ENCODE data around the gene RRN3. TPM values are rescaled to one million over a fixed set of nuclear protein-coding genes. Genes with fewer than 3 reads are reported as not detected.

Gene RRN3
- total RNA-seq, 1 donor from 2014 or later, result 46.6 TPM

DNA sequence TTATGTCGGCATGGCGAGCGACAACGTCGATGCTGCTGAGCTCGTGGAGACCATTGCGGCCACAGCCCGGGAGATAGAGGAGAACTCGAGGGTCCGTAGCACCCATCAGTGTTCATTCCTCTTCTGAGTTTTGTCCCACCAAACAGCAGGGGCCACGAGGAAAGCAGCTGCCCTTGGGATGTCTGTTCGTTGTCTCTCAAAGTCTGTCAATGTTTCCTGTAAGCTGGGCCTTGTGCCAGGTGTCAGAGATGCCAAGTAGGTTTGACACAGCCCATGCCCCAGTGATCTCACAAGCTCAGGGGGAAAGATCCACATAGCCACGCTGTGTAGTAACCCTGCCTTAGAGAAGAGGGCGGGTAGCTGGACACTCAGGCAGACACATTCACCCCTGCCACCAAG is 60.8 kb downstream of the RRN3 start:
- Histone ChIP-seq H3K9ac (ENCODE audit: low read length) (no peak overlapping the region), H3K79me2 (ENCODE audit: insufficient read depth, low read length) (peaks cover 8% of the 10 kb centered on the region), H3K4me1 (ENCODE audit: insufficient read depth, low read length) (peaks cover 12% of the 10 kb centered on the region), H3K27me3 (ENCODE audit: insufficient read depth, low read length) (no peaks in the 10 kb centered on the region), H4K20me1 (ENCODE audit: insufficient read depth, low read length) (peaks cover 41% of the 10 kb centered on the region), H3K27ac (ENCODE audit: low read depth, low read length) (no peak overlapping the region), H3K4me3 (ENCODE audit: insufficient read depth, low read depth, low read length) (no peak overlapping the region), H2AFZ (ENCODE audit: low read depth, low read length) (no peak overlapping the region), H3K36me3 (ENCODE audit: insufficient read depth, low read length) (peaks cover 52% of the 10 kb centered on the region), H3K4me2 (ENCODE audit: low read length) (no peak overlapping the region), H3K9me3 (ENCODE audit: insufficient read depth, low read depth, low read length) (no peaks in the 10 kb centered on the region)
- TF ChIP-seq, protein P1, sequence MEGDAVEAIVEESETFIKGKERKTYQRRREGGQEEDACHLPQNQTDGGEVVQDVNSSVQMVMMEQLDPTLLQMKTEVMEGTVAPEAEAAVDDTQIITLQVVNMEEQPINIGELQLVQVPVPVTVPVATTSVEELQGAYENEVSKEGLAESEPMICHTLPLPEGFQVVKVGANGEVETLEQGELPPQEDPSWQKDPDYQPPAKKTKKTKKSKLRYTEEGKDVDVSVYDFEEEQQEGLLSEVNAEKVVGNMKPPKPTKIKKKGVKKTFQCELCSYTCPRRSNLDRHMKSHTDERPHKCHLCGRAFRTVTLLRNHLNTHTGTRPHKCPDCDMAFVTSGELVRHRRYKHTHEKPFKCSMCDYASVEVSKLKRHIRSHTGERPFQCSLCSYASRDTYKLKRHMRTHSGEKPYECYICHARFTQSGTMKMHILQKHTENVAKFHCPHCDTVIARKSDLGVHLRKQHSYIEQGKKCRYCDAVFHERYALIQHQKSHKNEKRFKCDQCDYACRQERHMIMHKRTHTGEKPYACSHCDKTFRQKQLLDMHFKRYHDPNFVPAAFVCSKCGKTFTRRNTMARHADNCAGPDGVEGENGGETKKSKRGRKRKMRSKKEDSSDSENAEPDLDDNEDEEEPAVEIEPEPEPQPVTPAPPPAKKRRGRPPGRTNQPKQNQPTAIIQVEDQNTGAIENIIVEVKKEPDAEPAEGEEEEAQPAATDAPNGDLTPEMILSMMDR (IDR thresholded peaks at IDR 0.05; ENCODE audit: insufficient read depth, low read depth, low read length), result no peak
- no peak for TF ChIP-seq EZH2 (IDR thresholded peaks at IDR 0.05; ENCODE audit: insufficient read depth, low read length)
- no peak overlapping the region for H3K4me3 Mint-ChIP-seq (ENCODE audit: unreplicated experiment)
- H3K9me3 Mint-ChIP-seq (ENCODE audit: unreplicated experiment), result no peaks in the 10 kb centered on the region
- peaks cover 1% of the 10 kb centered on the region for H3K4me1 Mint-ChIP-seq (ENCODE audit: low read depth, unreplicated experiment)
- no peaks in the 10 kb centered on the region for H3K27me3 Mint-ChIP-seq (ENCODE audit: low read depth, unreplicated experiment)
- no peak for DNase-seq (ENCODE audit: low read depth)
- peaks cover 43% of the 10 kb centered on the region for H3K36me3 Mint-ChIP-seq (ENCODE audit: low read depth, unreplicated experiment)
- no peak for FAIRE-seq
- H3K27ac Mint-ChIP-seq (ENCODE audit: unreplicated experiment), result no peak overlapping the region

DNA sequence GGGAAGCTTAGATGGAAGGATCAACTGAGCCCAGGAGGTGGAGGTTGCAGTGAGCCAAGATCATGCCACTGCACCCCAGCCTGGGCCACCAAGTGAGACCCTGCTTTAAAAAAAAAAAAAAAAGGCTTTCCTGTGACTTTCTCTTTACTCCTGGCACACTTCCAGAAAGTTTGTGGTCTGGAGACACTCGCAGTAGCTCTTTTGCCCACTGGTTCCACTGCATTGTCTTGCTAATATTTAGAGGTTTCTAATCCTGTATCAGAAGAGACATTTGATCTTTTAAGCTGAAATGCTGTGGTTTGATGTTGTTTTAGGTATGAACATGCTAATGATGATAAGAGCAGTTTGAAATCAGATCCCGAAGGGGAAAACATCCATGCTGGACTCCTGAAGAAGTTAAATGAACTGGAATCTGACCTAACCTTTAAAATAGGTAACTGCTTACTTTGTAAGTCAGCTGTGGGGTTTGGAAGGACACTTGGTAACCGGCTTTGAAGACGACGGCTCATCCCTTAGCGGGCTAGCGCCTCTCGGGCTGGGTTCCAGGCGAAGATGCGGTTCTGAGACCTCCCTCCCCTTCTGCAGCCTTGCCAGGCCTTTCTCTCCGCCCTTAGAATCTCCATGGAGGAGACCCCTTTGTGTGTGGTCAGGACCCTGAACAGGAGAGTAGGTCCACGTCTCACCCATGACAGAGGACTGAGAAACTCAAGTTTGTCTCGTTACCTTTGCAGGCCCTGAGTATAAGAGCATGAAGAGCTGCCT is 61.3 kb downstream of the RRN3 start:
- H3K4me3 Mint-ChIP-seq (ENCODE audit: unreplicated experiment), result peak overlapping the region; percentile 16
- H3K36me3 ChIP-seq (ENCODE audit: insufficient read depth, low read length), result peaks cover 47% of the 10 kb centered on the region

More for the DNA sequence above, 61.3 kb downstream of the RRN3 start:
- no peaks in the 10 kb centered on the region for H3K27me3 ChIP-seq (ENCODE audit: insufficient read depth, low read length)
- no peak overlapping the region for H3K4me3 ChIP-seq (ENCODE audit: insufficient read depth, low read depth, low read length)
- Mint-ChIP-seq H3K36me3 (ENCODE audit: low read depth, unreplicated experiment) (peaks cover 46% of the 10 kb centered on the region), H3K27me3 (ENCODE audit: low read depth, unreplicated experiment) (no peaks in the 10 kb centered on the region), H3K27ac (ENCODE audit: unreplicated experiment) (peak overlapping the region; percentile 21), H3K9me3 (ENCODE audit: unreplicated experiment) (no peaks in the 10 kb centered on the region), H3K4me1 (ENCODE audit: low read depth, unreplicated experiment) (peaks cover 3% of the 10 kb centered on the region)
- no peak for TF ChIP-seq EZH2 (IDR thresholded peaks at IDR 0.05; ENCODE audit: insufficient read depth, low read length)
- TF ChIP-seq, protein P1 (IDR thresholded peaks at IDR 0.05; ENCODE audit: insufficient read depth, low read depth, low read length), result no peak
- no peak overlapping the region for H3K4me2 ChIP-seq (ENCODE audit: low read length)
- no peak overlapping the region for H2AFZ ChIP-seq (ENCODE audit: low read depth, low read length)
- H4K20me1 ChIP-seq (ENCODE audit: insufficient read depth, low read length), result peaks cover 47% of the 10 kb centered on the region
- no peak for FAIRE-seq
- peaks cover 12% of the 10 kb centered on the region for H3K4me1 ChIP-seq (ENCODE audit: insufficient read depth, low read length)
- H3K9me3 ChIP-seq (ENCODE audit: insufficient read depth, low read depth, low read length), result no peaks in the 10 kb centered on the region
- H3K79me2 ChIP-seq (ENCODE audit: insufficient read depth, low read length), result peaks cover 12% of the 10 kb centered on the region
- H3K27ac ChIP-seq (ENCODE audit: low read depth, low read length), result no peak overlapping the region
- peak; percentile 30 for DNase-seq (ENCODE audit: low read depth)
- no peak overlapping the region for H3K9ac ChIP-seq (ENCODE audit: low read length)
